HT-29 (cell line): ENCODE measurements around the gene CEP164. TPM values are rescaled to one million over a fixed set of nuclear protein-coding genes. Genes with fewer than 3 reads are reported as not detected.
A peak's percentile ranks its signal among the peaks of the same experiment; 100 is the strongest.

Experiments
- DNase-seq: peaks from one replicate; pipeline ENCODE4 v3.0.0-alpha.2; 2015; ENCODE audit warnings: low spot score
- total RNA-seq: library from RNA; depleted of rRNA; stranded (reverse); fragments of >200 nt; shearing (Covaris generic); gene quantifications from 2 replicates; pipeline ENCODE4 v1.2.3, GENCODE V29; 2014

The CEP164 gene
- total RNA-seq, 1 experiment from 2014 or later: 21.4 TPM

DNA sequence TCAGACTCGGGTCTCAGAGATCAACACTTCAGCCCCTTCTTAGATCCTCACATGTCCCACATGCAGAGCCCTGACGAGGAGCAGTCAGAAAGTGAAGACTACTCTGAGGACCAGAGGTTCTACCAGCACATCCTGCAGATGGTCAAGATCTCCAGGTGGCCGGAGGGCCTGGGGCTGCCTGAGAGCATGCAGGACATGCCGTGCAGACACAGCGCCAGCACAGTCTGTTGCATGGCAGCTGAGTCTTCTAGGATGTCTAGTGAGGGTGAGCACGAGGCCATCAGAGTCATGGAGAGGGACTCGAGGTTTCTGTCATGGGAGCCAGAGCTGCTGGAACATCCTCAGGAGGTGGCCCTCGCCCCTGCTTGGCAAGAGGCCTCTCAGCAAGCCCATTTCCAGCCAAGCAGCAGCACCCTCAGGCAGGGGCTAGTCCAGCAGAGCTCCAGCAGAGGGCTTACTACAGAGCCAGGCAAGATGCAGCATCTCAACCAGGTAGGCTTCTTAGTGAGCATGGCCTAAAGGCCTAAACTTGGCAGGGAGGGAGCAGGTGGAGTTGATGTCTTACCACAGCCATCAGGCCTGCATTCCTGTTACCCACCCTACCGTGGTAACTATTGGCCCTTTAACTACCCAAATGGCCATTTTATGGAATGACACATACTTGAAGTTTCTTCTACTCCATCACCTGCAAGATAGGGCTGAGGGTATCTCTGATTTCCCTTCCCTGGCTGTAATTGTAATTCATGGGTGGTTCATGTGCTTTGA is 28.7 kb downstream of the CEP164 start:
- peak; percentile 15 for DNase-seq

GRCh38 chr11:117361432-117361831 is 33.8 kb downstream of the CEP164 start:
- no peak for DNase-seq

GRCh38 chr11:117366248-117366647 is 38.6 kb downstream of the CEP164 start:
- DNase-seq: no peak

GRCh38 chr11:117366875-117367274 is 39.2 kb downstream of the CEP164 start:
- no peak for DNase-seq

- DNase-seq: no peak
These were observed 41.9 kb downstream of the CEP164 start for GRCh38 chr11:117369534-117369933.

DNA sequence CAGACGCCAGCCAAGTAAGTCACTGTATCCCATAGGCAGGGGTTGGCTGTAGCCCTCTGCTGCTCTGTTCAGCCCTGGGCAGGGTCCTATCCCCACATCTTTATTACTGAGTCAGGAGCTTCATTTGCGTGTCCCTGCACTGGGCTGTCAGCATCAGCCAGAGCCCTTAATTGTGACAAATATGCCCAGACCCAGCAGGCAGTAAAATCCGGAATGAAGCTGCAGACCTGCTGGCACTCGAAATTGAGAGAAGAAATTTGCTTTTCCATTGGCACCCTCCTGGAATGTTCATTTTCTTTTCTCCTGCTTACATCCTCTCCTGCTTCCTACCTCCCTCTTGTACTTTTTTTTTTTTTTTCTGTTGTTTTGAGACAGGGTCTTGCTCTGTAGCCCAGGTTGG is 43.8 kb downstream of the CEP164 start:
- no peak for DNase-seq

GRCh38 chr11:117374316-117375055 is 46.8 kb downstream of the CEP164 start:
- no peak for DNase-seq

- DNase-seq: no peak
These were observed 48.3 kb downstream of the CEP164 start for GRCh38 chr11:117375960-117376359.

- no peak for DNase-seq
These were observed 48.9 kb downstream of the CEP164 start for GRCh38 chr11:117376517-117376916.

- no peak for DNase-seq
These were observed 51.6 kb downstream of the CEP164 start for GRCh38 chr11:117378976-117379865.

DNA sequence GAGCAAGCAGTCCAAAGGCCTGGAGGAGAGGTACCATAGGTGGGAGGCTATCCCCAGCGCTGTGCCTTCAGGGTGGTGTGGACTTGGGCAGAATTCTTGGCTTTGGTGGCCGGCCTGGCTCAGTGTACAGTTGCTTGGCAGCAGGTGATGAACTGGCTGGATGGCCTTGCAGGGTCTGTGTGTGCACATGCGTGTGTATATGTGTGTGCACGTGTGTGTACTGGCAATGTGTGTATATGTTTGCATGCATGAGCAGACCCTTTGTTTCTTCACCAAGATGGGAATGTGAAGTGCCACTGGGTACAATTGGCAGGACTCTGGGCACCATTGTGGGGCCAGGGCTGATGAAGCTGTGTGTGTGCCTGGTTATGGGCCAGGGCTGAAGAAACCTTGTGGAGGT is 53.0 kb downstream of the CEP164 start:
- DNase-seq: no peak

- no peak for DNase-seq
These were observed 54.1 kb downstream of the CEP164 start for GRCh38 chr11:117381481-117382387.

- DNase-seq: no peak
These were observed 55.1 kb downstream of the CEP164 start for GRCh38 chr11:117382746-117383145.

- DNase-seq: no peak
These were observed 56.4 kb downstream of the CEP164 start for GRCh38 chr11:117384045-117384444.

- DNase-seq: no peak
These were observed 57.8 kb downstream of the CEP164 start for GRCh38 chr11:117385471-117385870.

DNA sequence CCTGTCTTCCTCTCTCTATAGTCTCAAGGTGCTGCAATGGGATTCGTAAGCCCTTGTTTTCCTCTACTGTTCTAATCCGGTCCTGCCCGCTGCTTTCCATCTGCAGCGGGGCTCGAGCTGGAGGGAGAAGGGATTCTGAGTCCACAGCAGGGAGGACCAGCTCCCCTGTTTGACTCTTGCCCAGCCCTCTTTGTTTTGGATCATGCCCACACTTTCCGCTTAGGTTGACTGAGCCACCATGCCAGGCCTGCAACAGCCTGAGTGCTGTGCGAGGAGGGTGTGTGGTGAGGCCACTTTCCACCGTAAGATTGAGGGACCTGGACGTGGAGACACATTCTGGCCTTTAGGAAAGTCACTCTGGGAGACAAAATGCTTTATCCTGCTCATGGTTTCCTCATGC is 58.3 kb downstream of the CEP164 start:
- no peak for DNase-seq

- no peak for DNase-seq
These were observed 60.5 kb downstream of the CEP164 start for GRCh38 chr11:117387992-117388755.

- DNase-seq: no peak
These were observed 63.1 kb downstream of the CEP164 start for GRCh38 chr11:117390743-117391142.

- DNase-seq: no peak
These were observed 63.5 kb downstream of the CEP164 start for GRCh38 chr11:117391181-117391580.

- DNase-seq: no peak
These were observed 64.5 kb downstream of the CEP164 start for GRCh38 chr11:117392001-117392690.
